TTC549 (cell line): ENCODE data around the gene NFE2.

Experiments used
- FAIRE-seq: peaks from 2 replicates; lab custom pipeline; 2012; peaks lifted over from hg19 to GRCh38; lab: Jason Lieb, UNC

NFE2 gene

DNA sequence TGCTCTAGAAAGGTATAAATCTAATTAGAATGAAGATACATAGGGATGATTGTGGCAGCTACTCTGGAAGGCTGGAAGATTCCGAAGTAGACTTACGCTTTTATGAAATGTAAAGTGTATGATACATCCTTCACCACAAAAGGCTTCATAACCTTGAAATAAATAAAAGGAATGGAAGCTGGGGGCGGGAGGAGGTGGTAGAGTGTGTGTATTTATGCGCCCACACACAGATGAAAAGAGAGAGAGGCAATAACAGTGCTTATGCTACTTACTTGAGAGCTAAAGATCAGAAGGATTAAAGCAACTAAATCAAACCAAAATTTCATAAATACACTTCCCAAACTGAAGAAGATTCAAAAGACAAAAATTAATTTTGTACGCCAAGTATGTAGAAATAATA is 51.3 kb downstream of the NFE2 start:
- FAIRE-seq: no peak

DNA sequence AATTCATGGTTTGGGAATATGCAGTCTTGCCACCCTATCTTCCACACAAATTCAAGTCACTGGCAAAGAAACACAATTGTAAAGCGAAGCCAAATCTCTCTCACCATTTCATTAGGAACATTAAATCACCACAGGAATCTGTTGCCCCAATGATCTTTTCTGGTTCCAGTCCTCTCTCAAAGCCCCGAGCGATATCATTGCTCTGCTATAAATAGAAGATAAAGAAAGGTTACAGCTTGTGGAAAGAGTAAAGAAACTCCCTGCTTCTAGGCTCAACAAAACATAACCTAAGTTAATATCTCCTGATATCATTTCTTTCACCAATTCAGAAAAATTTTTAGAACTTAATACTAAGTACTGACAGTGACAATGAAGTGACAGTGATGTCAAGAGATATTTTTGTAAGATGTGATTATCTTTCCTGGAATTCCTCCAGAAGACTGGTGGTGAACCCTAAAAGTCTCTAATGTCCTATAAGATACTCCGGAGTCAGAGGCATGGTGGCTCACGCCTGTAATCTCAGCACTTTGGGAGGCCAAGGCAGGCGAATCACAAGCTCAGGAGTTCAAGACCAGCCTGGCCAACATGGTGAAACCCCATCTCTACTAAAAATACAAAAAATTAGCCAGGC is 54.7 kb downstream of the NFE2 start:
- no peak for FAIRE-seq
